Pancreas (tissue), 10 donors: ENCODE data around the gene ARHGAP32. TPM values are rescaled to one million over a fixed set of nuclear protein-coding genes. Genes with fewer than 3 reads are reported as not detected.

Source experiments
- ATAC-seq, 4 donors: fragments of 200-7000 bp; cut with Tn5 transposase; one replicate each; pipeline versions ENCODE4 v1.8.0 to v1.9.1; 2020; ENCODE audit warnings: mild to moderate bottlenecking in 4 of 4, moderate library complexity in 4 of 4
- DNase-seq, 6 donors: peaks; one replicate each; pipeline ENCODE4 v3.0.0-alpha.2; 2020
- FAIRE-seq: peaks from 2 replicates; lab custom pipeline; 2012; peaks lifted over from hg19 to GRCh38; lab: Jason Lieb, UNC
- H3K27ac ChIP-seq, 4 donors: fragments of 200-600 bp; sonication (generic); 1 replicate in 3 of 4; 2 replicates in 1 of 4; pipeline versions ENCODE4 v1.5.0 to v1.8.0; 2020
- H3K27me3 ChIP-seq, 4 donors: fragments of 200-600 bp; one replicate each; pipeline ENCODE4 v1.8.0; 2021
- H3K36me3 ChIP-seq, 3 donors: fragments of 200-600 bp; sonication (generic) in 1 of 3; one replicate each; pipeline versions ENCODE4 v1.5.0 to v1.8.0; 2020 to 2021
- H3K4me1 ChIP-seq, 3 donors: fragments of 200-600 bp; one replicate each; pipeline ENCODE4 v1.8.0; 2021
- H3K4me3 ChIP-seq, 4 donors: fragments of 200-600 bp; sonication (generic) in 2 of 4; one replicate each; pipeline versions ENCODE4 v1.5.0 to v1.8.0; 2020 to 2021
- H3K9me3 ChIP-seq, 4 donors: fragments of 200-600 bp; one replicate each; pipeline ENCODE4 v1.8.0; 2021
- CTCF ChIP-seq, 4 donors: fragments of 200-600 bp; sonication (generic) in 3 of 4; IDR thresholded peaks; one replicate each; pipeline versions ENCODE4 v1.5.0 to v1.8.0; 2021; ENCODE audit warnings: antibody characterized with exemption in 4 of 4
- WGBS, 2 donors: extraction: QIAGEN DNeasy Blood & Tissue Kit; methylation state at CpG; one replicate each; pipeline ENCODE4 v1.1.7; 2013; 5-methylcytosine and 5-hydroxymethylcytosine counted together
- intact Hi-C, 3 donors: fragments of 100-400 bp; cut with DNase I; formaldehyde crosslinking; loops; one replicate each; pipeline versions ENCODE4 v1.11.1 to v1.14.2; 2022
- polyA plus RNA-seq, 2 donors: library from polyadenylated mRNA; stranded (reverse); fragments of 200-250 nt; gene quantifications; one replicate each; pipeline ENCODE4 v1.2.3, GENCODE V29; 2013
- total RNA-seq, 6 donors: library from RNA; stranded (reverse); fragmentation: NEBNext Ultra II Directional in 4 of 6; extraction: Animal tissue kit (Norgen Biotek cat#: 25700) in 4 of 6; gene quantifications; one replicate each; pipeline versions ENCODE4 v1.2.1 to v1.2.4, GENCODE V29; 2021 to 2023
- donor health status: healthy with polysubstance abuse.
- donor health status: DM: no; HTN: no; CAD: no; lungs with moderate emphysema.
- donor health status: DM: no; HTN: no; CAD: no.
- donor health status: control.
- donor health status: control.
- donor health status: Bipolar disorder and iron deficiency.
- donor health status: DM: yes; HTN: yes; CAD: no.
- donor health status: DM: no; HTN: no; CAD: no.
- donor health status: DM: no; HTN: no; CAD: no.
- donor health status: DM: yes; HTN: yes; CAD: no.

The ARHGAP32 gene
- total and polyA plus RNA-seq, 8 donors, result 5.0 to 36.6 (median 22.3) TPM

DNA sequence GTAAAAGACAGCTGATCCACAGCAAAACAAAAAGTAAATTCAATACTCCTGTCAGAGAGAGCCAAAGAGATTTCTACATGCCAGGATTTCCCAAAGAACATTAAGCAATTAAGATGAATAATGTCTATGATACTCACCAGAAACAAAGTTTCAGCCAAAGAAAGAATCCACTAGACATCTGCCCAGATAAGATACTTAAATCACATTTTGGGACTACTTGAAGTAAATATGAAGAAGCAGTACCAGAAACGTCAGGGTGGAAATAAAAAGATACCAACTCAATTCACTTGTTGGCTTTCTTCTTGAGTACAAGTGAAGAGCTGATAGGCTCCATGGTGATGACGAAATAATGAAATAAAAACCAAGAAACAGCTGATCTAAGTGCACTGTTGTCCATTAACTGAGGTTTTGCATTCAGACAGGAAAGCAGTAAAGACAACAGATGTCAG, 31.6 kb upstream of the ARHGAP32 start:
- Histone ChIP-seq H3K9me3 (peaks cover 0 to 4% (median 0%) of the 10 kb centered on the region in 4 donors), H3K36me3 (no peaks in the 10 kb centered on the region), H3K27ac (no peak overlapping the region), H3K27me3 (no peaks in the 10 kb centered on the region), H3K4me3 (no peak overlapping the region), H3K4me1 (peaks cover 13 to 26% (median 22%) of the 10 kb centered on the region in 3 donors)
- intact Hi-C loops, result no loop called here
- no peak for DNase-seq
- ATAC-seq, result peak in 2 of 4 donors; percentile 16 to 26
- 54 to 55% methylated on average over 2 of the region's 2 CpGs for WGBS, 2 donors
- no peak for TF ChIP-seq CTCF (IDR thresholded peaks at IDR 0.05)
- no peak for FAIRE-seq

DNA sequence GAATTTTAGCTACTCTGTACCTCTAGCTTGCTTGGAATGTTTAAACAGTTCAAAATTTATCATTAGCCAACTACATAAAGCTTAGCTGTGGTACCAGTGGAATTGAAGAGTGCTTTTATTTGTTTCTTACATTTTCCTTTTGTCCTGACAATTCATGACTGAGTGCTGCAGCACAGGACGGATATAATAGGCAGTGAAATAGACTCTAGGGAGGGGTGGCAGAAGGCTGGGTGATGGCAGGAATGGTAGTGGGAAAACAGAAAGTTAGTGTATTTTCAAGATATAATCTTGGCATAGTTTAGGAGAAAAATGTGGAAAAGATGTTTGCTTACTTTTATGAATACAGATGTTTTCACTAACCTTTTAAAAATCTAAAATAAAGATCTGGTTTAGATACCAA, 31.1 kb upstream of the ARHGAP32 start:
- FAIRE-seq (no peak), ATAC-seq (peak in 1 of 4 donors; percentile 10), DNase-seq (no peak)
- H3K36me3 ChIP-seq, result no peaks in the 10 kb centered on the region
- intact Hi-C loops, result no loop called here
- TF ChIP-seq CTCF (IDR thresholded peaks at IDR 0.05), result no peak
- WGBS, 2 donors, result 31 to 35% methylated on average over 1 of the region's 1 CpG
- no peaks in the 10 kb centered on the region for H3K27me3 ChIP-seq
- H3K9me3 ChIP-seq, result peaks cover 0 to 4% (median 0%) of the 10 kb centered on the region in 4 donors
- peaks cover 13 to 26% (median 22%) of the 10 kb centered on the region in 3 donors for H3K4me1 ChIP-seq
- no peak overlapping the region for H3K4me3 ChIP-seq
- no peak overlapping the region for H3K27ac ChIP-seq

- Histone ChIP-seq H3K9me3 (peaks cover 0 to 4% (median 0%) of the 10 kb centered on the region in 4 donors), H3K36me3 (no peaks in the 10 kb centered on the region), H3K4me1 (peaks cover 13 to 26% (median 22%) of the 10 kb centered on the region in 3 donors), H3K27ac (no peak overlapping the region), H3K4me3 (no peak overlapping the region), H3K27me3 (no peaks in the 10 kb centered on the region)
- DNase-seq (no peak), ATAC-seq (peak; percentile 58 to 83 (median 70)), FAIRE-seq (no peak)
- TF ChIP-seq CTCF (IDR thresholded peaks at IDR 0.05), result no peak
- intact Hi-C loops, result no loop called here
- 15 to 22% methylated on average over 3 of the region's 3 CpGs for WGBS, 2 donors
Measured at GRCh38 chr11:129222158-129222557, 30.0 kb upstream of the ARHGAP32 start.

- no peak overlapping the region for H3K27ac ChIP-seq
- H3K27me3 ChIP-seq, result no peaks in the 10 kb centered on the region
- TF ChIP-seq CTCF (IDR thresholded peaks at IDR 0.05), result no peak
- ATAC-seq (no peak), DNase-seq (no peak), FAIRE-seq (no peak)
- no peak overlapping the region for H3K4me3 ChIP-seq
- H3K4me1 ChIP-seq, result peaks cover 0 to 11% (median 3%) of the 10 kb centered on the region in 3 donors
- intact Hi-C loops, result no loop called here
- no peaks in the 10 kb centered on the region for H3K9me3 ChIP-seq
- 82 to 89% methylated on average over 8 of the region's 8 CpGs for WGBS, 2 donors
- no peaks in the 10 kb centered on the region for H3K36me3 ChIP-seq
Measured at GRCh38 chr11:129215506-129216245, 23.6 kb upstream of the ARHGAP32 start.
